ENCODE measurements around the gene PSMG1.

The PSMG1 gene

GRCh38 chr21:39187141-39187540, 3.9 kb upstream of the PSMG1 start:
- TF ChIP-seq CTCF (IDR thresholded peaks at IDR 0.05) (no peak), ZFX (IDR thresholded peaks at IDR 0.05; ENCODE audit: borderline replicate concordance) (no peak)
- no peak overlapping the region for H3K27ac ChIP-seq

- H3K27ac ChIP-seq = no peak overlapping the region
- TF ChIP-seq ZFX (IDR thresholded peaks at IDR 0.05; ENCODE audit: borderline replicate concordance) (no peak), CTCF (IDR thresholded peaks at IDR 0.05) (no peak)
Measured at GRCh38 chr21:39186676-39187075, 3.4 kb upstream of the PSMG1 start.

DNA sequence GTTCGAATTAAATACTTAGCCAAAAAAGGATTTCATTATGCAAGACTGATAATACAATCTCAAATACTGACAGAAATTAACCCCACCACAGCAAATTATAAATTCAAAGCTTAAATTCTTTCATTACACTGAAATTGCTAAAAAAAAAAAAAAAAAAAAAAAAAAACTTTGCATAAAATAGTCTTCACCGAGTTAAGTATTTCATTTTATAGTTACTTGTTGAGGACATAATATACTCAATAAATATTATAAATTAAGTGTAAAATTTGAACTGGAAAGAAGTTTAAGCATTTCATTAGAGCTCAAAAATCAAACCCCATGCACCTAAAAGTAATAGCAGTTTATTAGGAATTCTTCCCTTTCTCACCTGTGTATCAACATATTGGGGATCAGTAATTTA, 1.9 kb upstream of the PSMG1 start:
- TF ChIP-seq ZFX (IDR thresholded peaks at IDR 0.05; ENCODE audit: borderline replicate concordance) (no peak), CTCF (IDR thresholded peaks at IDR 0.05) (no peak)
- no peak overlapping the region for H3K27ac ChIP-seq

DNA sequence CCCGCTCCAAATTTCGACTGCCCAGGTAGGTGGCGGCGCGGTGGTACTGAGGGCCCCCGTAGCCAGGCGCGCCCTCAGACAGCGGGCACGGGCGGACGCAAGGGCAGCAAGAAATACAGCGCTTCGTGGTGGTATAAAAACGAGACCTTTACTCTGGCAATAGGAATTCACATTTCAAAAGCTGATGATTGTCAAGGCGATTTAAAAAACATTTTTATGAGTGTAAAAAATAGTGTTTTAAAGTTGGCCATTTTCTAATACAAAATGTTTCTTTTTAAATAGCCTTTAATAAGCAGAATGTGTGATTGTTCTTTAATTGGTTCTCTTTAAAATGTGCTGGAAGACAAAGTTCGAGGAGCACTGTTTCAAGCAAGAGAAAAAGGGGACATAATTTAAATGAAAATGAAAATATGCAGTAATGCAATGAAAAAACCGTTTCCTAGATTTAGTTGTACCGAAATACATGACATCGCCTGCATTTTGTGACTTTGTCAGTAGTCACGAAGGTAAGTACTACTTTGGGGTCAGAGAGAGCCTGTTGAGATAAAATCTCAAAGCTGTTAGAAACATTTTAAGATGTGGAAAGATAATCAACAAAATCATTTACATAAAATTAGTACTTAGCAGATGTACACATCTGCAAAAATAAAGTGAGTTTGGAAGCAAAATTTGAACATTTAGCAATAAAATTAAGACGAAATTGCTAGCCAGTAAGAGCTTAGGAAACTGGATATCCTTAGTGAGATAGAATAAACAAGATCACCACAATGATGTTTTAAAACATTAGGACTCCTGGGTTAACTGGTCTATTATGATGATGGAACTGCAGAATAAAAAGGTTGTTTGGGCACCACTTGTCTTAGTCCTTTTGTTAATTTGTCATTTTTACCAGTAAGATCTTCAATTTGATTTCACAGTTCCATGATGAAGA, 1.1 kb upstream of the PSMG1 start:
- TF ChIP-seq ZFX (IDR thresholded peaks at IDR 0.05; ENCODE audit: borderline replicate concordance) = no peak
- TF ChIP-seq CTCF (IDR thresholded peaks at IDR 0.05) = no peak
- peak overlapping the region; percentile 79 for H3K27ac ChIP-seq

DNA sequence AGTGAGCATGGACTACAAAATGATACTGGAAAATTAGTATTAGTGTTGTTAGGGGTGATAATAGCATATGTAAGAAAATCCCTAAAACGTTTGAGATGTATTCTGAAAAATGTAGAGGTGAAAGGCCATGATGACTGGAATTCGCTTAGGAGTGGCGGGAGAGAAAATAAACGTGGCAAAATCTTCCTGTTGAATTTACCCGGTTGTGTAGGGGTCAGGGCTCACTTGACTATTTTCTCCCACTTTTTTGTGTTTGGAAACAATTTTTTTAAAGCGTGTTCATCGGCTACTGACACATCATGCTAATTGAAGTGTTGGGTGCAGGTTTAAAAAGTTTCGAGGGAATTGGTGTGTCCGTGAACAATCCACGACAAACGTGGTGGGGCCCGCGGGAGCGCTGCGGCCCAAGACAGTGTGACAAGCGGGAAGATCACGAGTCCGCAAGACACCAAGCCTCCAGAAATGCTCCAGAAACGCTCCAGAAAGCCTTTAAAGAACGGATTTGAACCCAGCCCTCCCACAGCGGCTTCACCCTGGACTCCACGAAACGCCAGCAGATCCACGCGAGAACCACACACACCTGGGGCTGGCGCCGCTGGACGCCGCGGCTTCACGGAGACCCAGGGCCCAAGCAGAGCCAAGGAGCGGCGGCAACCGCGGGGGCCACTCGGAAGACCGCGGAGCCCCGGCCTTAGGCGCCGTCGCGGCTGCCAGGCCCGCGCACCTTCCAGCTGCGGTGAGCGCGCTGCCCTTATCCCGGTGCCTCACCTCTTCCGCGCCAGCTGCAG, 573 bp downstream of the PSMG1 start:
- TF ChIP-seq CTCF (IDR thresholded peaks at IDR 0.05) = no peak
- TF ChIP-seq ZFX (IDR thresholded peaks at IDR 0.05; ENCODE audit: borderline replicate concordance) = no peak
- H3K27ac ChIP-seq = peak overlapping the region; percentile 79

GRCh38 chr21:39182016-39182415, 1.2 kb downstream of the PSMG1 start:
- H3K27ac ChIP-seq = no peak overlapping the region
- no peak for TF ChIP-seq CTCF (IDR thresholded peaks at IDR 0.05)
- no peak for TF ChIP-seq ZFX (IDR thresholded peaks at IDR 0.05; ENCODE audit: borderline replicate concordance)

Measured in 22Rv1 (cell line).